ENCODE results near the gene CFLAR.

The CFLAR gene

DNA sequence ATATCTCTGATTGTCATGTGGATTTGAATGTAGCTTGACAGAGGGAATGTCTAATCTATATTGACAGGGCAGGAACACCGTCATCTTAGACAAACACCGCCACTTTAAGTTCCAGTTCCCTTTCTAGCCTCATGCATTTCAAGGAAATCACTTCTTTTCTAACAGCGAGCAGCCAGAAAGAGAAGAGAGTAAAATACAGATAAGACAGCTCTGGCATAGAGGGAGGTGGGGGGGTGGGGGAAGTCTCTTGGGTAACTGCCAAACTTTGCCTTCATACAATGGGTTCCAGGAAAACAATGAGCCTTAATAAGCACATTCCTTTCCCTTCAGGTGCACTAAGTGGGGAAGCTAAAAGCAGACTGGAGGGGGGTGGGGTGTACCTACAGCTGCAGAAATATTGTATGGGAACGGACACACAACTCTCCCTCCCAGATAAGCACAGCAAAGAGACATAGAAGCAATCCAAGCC is 104.2 kb downstream of the CFLAR start:
- ChIA-PET POLR2A (no interaction called here), CTCF (interaction anchor here (0.6 to 3.5 kb wide), 3 partner anchors 13 to 253 kb away, joined by 3 to 37 read pairs (median 4); no protein-coding TSS in a partner anchor)
- H3K4me1 ChIP-seq (ENCODE audit: control insufficient read depth, insufficient read depth, low read length) = peaks cover 6% of the 10 kb centered on the region
- H3K4me3 ChIP-seq (ENCODE audit: low read depth, low read length) = no peak overlapping the region
- H3K36me3 ChIP-seq (ENCODE audit: control insufficient read depth in 2 of 2, insufficient read depth in 1 of 2, low read length in 2 of 2) = peaks cover 0 to 27% of the 10 kb centered on the region in 2 experiments; a peak in 2 of 3 replicates
- TF ChIP-seq SETDB1 (IDR thresholded peaks at IDR 0.05; ENCODE audit: insufficient read length, low read length) (no peak), ZNF600 (tag by site-specific recombination; IDR thresholded peaks at IDR 0.05) (no peak)
- H3K27ac ChIP-seq (ENCODE audit: extremely low read depth, low read depth, low read length) = no peak overlapping the region
- no peaks in the 10 kb centered on the region for H3K9me3 ChIP-seq (ENCODE audit: control insufficient read depth, insufficient read depth, low read depth, low read length)

DNA sequence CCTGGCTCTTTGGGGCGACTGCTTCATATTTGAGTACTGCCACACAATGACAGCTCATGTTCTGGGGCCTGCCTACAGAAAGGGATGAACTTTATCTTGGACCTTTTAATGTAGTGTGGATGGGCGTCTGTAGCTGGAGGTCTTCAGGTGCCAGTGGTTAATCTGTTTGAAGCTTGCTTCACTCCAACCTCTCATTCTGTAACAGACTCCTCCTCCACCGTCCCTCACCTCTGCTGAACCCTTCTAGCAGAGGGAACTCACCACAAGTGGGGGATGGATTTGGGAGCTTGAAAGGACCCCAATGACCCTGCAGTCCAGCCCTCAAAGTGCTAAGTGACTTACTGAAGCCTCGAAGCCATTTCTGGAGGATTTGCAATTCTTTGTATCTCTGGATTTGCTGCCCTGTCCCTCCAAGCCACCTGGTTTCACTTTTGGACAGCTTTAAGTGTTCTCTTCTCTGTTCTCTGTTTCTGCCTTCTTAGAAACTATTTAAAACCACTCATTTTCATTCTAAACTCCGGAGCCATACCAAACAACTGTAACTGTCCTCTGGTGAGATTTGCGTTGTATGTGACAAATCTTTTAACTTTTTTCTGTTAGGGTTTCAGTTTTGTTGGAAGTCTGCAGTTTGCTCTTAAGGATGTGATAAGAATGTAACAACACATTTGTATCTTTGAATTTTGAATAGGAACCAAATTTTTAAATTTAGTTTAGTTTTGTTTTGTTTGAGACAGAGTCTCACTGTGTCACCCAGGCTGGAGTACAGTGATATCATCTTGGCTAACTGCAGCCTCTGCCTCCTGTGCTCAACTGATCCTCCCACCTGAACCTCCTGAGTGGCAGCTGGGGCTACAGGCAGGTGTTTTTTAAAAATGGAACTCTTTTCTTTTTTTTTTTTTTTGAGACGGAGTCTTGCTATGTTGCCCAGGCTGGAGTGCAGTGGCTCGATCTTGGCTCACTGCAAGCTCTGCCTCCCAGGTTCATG is 107.4 kb downstream of the CFLAR start:
- peaks cover 6% of the 10 kb centered on the region for H3K4me1 ChIP-seq (ENCODE audit: control insufficient read depth, insufficient read depth, low read length)
- TF ChIP-seq ZNF157 (tag by site-specific recombination; IDR thresholded peaks at IDR 0.05) (no peak), ZNF596 (tag by site-specific recombination; IDR thresholded peaks at IDR 0.05) (no peak), ZNF138 (tag by site-specific recombination; IDR thresholded peaks at IDR 0.05; ENCODE audit: borderline replicate concordance) (no peak)
- TF ChIP-seq, protein P1, sequence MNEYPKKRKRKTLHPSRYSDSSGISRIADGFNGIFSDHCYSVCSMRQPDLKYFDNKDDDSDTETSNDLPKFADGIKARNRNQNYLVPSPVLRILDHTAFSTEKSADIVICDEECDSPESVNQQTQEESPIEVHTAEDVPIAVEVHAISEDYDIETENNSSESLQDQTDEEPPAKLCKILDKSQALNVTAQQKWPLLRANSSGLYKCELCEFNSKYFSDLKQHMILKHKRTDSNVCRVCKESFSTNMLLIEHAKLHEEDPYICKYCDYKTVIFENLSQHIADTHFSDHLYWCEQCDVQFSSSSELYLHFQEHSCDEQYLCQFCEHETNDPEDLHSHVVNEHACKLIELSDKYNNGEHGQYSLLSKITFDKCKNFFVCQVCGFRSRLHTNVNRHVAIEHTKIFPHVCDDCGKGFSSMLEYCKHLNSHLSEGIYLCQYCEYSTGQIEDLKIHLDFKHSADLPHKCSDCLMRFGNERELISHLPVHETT (tag by site-specific recombination; IDR thresholded peaks at IDR 0.05) = no peak
- POLR2A ChIA-PET = interaction anchor here (0.7 kb wide), 1 partner anchor 440 kb away, joined by 5 read pairs; no protein-coding TSS in a partner anchor

More for the DNA sequence above, 107.4 kb downstream of the CFLAR start:
- no peaks in the 10 kb centered on the region for H3K9me3 ChIP-seq (ENCODE audit: control insufficient read depth, insufficient read depth, low read depth, low read length)
- no peak overlapping the region for H3K4me3 ChIP-seq (ENCODE audit: low read depth, low read length)
- CTCF ChIA-PET = interaction anchor here (0.8 to 1.8 kb wide), 3 partner anchors 9 to 191 kb away, joined by 3 to 12 read pairs (median 4); no protein-coding TSS in a partner anchor
- no peak overlapping the region for H3K27ac ChIP-seq (ENCODE audit: extremely low read depth, low read depth, low read length)
- H3K36me3 ChIP-seq (ENCODE audit: control insufficient read depth in 2 of 2, insufficient read depth in 1 of 2, low read length in 2 of 2) = peaks cover 0 to 10% of the 10 kb centered on the region in 2 experiments; a peak in 2 of 3 replicates

Measured in HEK293 (cell line).